GM10266 (cell line): ENCODE measurements around the gene PAQR6.

Source experiments
- DNase-seq: peaks from one replicate; pipeline ENCODE4 v3.0.0; 2012; ENCODE audit errors: extremely low spot score
- TF ChIP-seq, protein P1 (sequence below): IDR thresholded peaks from 2 replicates; pipeline ENCODE4 v1.5.1; 2012; ENCODE audit warnings: mild to moderate bottlenecking, low read depth; ENCODE audit not compliant: control insufficient read depth, insufficient read depth; ENCODE audit errors: missing control alignments

PAQR6 gene

DNA sequence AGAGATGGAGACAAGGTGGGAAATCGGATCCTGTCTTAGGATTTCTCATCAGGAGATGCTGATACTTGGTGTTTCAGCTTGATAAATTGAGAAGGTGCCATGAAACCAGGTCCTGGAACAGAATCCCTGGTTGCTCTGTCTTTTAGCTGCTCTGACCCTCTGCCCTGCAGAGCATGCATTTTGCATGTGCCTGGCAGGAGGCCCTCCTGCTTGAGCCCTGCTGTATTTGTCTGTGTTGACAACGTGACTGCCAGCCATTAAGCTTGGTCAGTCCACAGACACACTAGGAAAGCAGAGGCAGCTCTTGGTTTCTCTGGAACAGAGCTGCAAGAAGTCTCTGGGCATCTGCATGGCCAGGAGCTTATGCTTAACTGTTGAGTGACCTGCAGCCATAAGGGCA is 51.4 kb downstream of the PAQR6 start:
- TF ChIP-seq, protein P1, sequence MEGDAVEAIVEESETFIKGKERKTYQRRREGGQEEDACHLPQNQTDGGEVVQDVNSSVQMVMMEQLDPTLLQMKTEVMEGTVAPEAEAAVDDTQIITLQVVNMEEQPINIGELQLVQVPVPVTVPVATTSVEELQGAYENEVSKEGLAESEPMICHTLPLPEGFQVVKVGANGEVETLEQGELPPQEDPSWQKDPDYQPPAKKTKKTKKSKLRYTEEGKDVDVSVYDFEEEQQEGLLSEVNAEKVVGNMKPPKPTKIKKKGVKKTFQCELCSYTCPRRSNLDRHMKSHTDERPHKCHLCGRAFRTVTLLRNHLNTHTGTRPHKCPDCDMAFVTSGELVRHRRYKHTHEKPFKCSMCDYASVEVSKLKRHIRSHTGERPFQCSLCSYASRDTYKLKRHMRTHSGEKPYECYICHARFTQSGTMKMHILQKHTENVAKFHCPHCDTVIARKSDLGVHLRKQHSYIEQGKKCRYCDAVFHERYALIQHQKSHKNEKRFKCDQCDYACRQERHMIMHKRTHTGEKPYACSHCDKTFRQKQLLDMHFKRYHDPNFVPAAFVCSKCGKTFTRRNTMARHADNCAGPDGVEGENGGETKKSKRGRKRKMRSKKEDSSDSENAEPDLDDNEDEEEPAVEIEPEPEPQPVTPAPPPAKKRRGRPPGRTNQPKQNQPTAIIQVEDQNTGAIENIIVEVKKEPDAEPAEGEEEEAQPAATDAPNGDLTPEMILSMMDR, result no peak
- no peak for DNase-seq

DNA sequence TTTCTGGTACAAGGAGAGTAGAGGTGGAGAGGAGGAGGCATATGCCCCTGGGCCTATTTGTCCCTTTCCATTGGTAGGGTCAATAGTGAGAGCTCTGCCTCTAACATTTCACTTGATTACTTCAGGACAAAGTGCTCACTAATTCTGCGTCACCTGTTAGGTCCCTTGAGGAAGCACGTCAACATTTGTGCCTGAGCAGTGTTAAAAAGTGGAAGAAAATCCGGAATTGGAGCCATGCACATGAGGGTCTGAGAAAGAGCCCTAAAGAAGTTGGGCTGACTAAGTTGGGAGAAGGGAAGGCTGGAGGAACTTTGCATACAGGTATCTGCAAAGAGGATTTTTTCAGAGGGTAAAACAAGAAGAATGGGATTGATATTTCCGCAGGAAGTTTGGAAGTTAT is 52.0 kb downstream of the PAQR6 start:
- TF ChIP-seq, protein P1, result no peak
- no peak for DNase-seq

DNA sequence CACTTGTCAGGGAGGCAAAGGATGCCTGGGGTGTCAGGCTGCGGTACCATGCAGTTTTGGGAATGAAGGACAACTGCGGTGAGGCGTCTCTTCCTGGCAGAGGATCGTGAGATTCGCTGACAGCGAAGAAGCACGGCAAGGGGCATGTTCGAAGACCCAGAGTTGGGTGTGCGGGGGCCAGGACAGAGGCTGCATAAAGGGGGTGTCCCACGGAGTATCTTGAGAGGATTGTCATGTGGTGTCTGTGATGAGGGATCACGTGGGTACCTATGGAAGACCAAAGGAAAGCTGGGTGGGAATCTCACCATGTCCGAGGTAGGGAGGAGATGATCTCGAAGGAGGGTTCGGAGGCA is 53.6 kb downstream of the PAQR6 start:
- TF ChIP-seq, protein P1, result no peak
- no peak for DNase-seq

DNA sequence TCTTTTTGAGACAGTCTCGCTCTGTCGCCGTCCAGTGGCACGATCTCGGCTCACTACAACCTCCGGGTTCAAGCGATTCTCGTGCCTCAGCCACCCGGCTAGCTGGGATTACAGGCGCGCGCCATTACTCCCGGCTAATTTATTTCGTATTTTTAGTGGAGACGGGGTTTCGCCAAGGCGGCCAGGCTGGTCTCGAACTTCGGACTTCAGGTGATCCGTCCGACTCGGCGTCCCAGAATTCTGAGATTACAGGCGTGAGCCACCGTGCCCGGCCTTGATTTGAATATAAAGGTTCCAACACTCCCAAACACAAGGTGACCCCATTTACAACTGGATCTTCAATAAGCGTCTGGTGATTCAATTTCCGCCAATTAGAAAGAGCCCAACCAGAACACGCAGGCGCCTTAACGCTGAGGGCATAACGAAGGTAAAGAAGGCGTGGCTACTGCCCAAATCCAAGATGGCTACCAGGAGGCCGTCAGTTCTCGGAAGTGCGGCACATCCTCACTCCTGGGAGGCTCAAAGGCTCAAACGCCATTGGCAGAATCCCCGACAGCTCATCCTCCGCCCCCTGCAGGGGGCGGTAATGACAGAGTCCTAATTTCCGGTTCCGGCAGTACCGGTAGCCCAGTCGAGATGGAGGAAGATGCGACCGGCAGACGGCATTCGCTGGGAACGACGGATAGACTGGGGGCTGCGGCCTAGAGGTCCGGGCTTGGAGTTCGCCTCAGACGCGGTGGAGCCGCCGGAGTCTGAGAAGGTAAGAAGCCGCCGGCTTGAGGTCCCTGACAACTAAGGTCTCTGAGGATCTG is 54.2 kb downstream of the PAQR6 start, which contains the start of gene SLC25A44:
Gene SLC25A44, plus strand, starts transcription at position 617 of the 812 bp plus-strand sequence. CDS start 5,744 bp downstream, outside the sequence.
- TF ChIP-seq, protein P1, result peak; percentile 46

More for the DNA sequence above, 54.2 kb downstream of the PAQR6 start, which contains the start of gene SLC25A44:
- peak; percentile 91 for DNase-seq
